GM13976 (cell line): Measurements from ENCODE around the gene WNK2.
A peak's percentile ranks its signal among the peaks of the same experiment; 100 is the strongest.
"Not testable (repeated sequence)": the region's sequence is repeated elsewhere in the genome, so short reads cannot be mapped to it uniquely, and the experiment has no call there.

Experiments
- DNase-seq: peaks from one replicate; pipeline ENCODE4 v3.0.0; 2012; ENCODE audit warnings: low spot score
- CTCF ChIP-seq: IDR thresholded peaks from 2 replicates; pipeline ENCODE4 v1.5.1; 2012; ENCODE audit warnings: borderline replicate concordance, mild to moderate bottlenecking; ENCODE audit not compliant: insufficient read depth; ENCODE audit errors: extremely low read depth, missing control alignments, control extremely low read depth
- in situ Hi-C: fragments of 300-500 bp; cut with MboI; formaldehyde crosslinking; loops from one replicate; pipeline ENCODE4 v1.12.0; 2022; ENCODE audit warnings: low sequenced_read_pairs, mixed read lengths, inconsistent platforms; ENCODE audit not compliant: unreplicated experiment

Gene WNK2

DNA sequence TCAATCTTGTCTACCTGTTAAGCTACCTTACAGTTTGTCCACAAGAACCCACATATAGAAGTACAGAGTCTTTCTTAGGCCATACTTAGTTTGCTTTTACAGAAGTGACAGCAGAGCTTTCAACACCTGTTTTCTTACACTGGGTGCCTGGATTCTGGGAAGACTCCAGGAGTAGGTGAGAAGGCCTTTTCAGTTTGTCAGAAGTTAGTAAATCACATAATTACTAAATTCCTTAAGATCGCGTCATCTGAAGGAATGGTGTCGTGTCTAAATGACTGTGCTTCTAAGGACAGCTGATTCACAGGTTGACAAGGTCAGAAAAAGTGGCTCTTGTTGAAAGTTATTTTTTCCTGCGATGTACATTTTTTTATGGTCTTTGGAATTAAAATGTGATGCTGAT is 170.5 kb downstream of the WNK2 start:
- no peak for DNase-seq
- in situ Hi-C loops = no loop called here
- no peak for TF ChIP-seq CTCF

- no peak for TF ChIP-seq CTCF
- in situ Hi-C loops = no loop called here
- no peak for DNase-seq
These were observed 171.9 kb downstream of the WNK2 start for GRCh38 chr9:93355827-93356226.

GRCh38 chr9:93357649-93358048 is 173.7 kb downstream of the WNK2 start:
- TF ChIP-seq CTCF = no peak
- peak; percentile 39 for DNase-seq
- in situ Hi-C loops = no loop called here

DNA sequence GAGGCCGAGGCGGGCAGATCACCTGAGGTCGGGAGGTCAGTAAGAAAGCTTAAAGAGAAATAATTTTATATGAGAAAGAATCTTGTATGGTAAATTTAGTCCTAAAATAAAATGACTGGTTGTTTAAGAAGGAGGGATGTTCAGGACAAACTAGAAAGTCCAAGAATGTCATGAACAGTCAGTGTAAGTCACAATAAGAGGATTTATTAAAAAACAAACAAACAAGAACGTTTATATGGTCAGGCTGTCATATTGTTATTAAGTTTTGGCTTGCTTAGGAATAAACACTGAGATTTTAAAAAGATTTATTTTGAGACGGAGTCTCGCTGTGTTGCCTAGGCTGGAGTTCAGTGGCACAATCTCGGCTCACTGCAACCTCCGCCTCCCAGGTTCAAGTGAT is 176.0 kb downstream of the WNK2 start:
- in situ Hi-C loops, DNase-seq: not testable (repeated sequence)

GRCh38 chr9:93361995-93362394 is 178.1 kb downstream of the WNK2 start:
- in situ Hi-C loops = no loop called here
- no peak for TF ChIP-seq CTCF

DNA sequence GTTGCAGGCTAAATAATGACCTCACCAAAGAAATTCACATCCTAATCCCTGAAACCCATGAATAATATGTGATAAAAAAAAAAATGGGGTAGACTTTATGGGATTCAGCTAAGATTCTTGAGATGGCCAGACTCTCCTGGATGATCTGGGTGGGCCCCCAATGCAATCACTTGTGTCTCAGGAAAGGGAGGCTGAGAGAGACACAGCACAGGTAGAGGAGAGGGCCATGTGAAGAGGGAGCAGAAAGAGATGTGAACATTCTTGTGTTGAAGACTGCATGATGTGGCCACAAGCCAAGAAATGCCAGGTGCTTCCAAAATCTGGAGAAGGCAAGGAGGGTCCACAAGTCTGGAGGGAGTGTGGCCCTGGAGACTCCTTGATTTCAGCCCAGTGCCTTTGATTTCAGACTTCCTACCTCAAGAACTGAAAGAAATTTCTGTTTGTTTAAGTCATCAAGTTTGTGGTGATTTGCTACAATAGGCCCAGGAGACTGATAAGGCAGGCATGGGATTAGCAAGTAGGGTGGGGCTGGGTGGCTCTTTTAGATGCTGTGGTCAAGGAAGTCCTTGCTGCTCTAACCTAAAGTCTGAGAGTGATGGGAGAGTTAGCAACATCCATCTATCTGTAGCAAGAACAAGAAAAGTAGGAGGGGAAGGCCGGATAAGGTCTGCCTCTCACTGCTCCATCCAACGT is 180.9 kb downstream of the WNK2 start:
- no peak for DNase-seq
- in situ Hi-C loops = no loop called here
- no peak for TF ChIP-seq CTCF

More at GRCh38 chr9:93361995-93362394, 178.1 kb downstream of the WNK2 start:
- no peak for DNase-seq

DNA sequence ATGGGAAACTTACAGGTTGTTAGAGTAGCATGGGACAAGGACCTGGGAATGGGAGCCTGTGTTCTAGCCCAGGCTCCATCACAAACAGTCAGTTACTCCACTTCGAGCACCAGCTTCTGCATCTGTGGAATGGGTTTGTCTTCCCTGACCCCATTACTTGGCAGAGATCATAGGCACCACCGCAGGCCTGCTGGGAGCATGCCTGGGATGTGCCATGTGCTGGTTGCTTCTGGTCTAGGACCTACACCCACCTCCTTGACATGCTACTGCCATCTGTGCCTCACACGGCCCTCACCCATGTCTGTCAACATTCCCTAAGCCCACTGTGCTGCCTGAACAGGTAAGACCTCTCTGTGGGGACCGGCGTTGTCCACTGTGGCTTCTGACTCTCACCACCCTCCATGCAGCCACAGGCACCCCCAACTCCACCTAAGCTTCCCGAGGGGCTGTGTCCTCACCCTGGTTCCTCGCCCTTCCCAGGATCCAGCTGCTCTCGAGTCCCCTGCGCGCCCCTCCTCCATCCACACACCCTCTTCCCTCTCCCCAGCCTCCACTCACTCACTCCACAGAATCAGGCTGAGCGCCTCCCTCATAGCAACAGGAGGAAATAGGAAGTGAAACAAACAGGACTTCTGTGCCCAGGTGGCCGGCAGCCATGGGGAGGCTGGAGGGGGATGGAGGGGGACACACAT is 181.6 kb downstream of the WNK2 start:
- no peak for DNase-seq
- TF ChIP-seq CTCF = no peak
- in situ Hi-C loops = no loop called here
